ENCODE measurements around the gene CPT1A. TPM values are rescaled to one million over a fixed set of nuclear protein-coding genes. Genes with fewer than 3 reads are reported as not detected.

CPT1A gene
- total RNA-seq, 1 donor from 2014 or later, result 76.3 TPM

- DNase-seq (ENCODE audit: low spot score in 2 of 2), result no peak
- H3K9me3 ChIP-seq, result peaks cover 0 to 7% of the 10 kb centered on the region in 2 donors
- H3K27ac ChIP-seq, result no peak overlapping the region
- H3K27me3 ChIP-seq, result no peaks in the 10 kb centered on the region
- H3K4me1 ChIP-seq, result peaks cover 6 to 25% of the 10 kb centered on the region in 2 donors
- intact Hi-C loops (cut with DNase I), result no loop called here
- TF ChIP-seq CTCF (IDR thresholded peaks at IDR 0.05), result no peak
- H3K4me3 ChIP-seq, result no peak overlapping the region
- no peaks in the 10 kb centered on the region for H3K36me3 ChIP-seq
These were observed 25.4 kb upstream of the CPT1A start for GRCh38 chr11:68867066-68867465.

- Histone ChIP-seq H3K36me3 (no peaks in the 10 kb centered on the region), H3K4me1 (peaks cover 0 to 10% of the 10 kb centered on the region in 2 donors), H3K9me3 (peaks cover 0 to 7% of the 10 kb centered on the region in 2 donors), H3K27me3 (no peaks in the 10 kb centered on the region), H3K4me3 (no peak overlapping the region), H3K27ac (no peak overlapping the region)
- no peak for DNase-seq (ENCODE audit: low spot score in 2 of 2)
- intact Hi-C loops (cut with DNase I), result no loop called here
- no peak for TF ChIP-seq CTCF (IDR thresholded peaks at IDR 0.05)
These were observed 23.5 kb upstream of the CPT1A start for GRCh38 chr11:68865241-68865640.

GRCh38 chr11:68863553-68864265 lies 22.0 kb upstream of the CPT1A start:
- Histone ChIP-seq H3K9me3 (peaks cover 0 to 7% of the 10 kb centered on the region in 2 donors), H3K27ac (peak overlapping the region; percentile 32 to 36), H3K4me1 (peaks cover 0 to 5% of the 10 kb centered on the region in 2 donors), H3K27me3 (no peaks in the 10 kb centered on the region), H3K4me3 (no peak overlapping the region), H3K36me3 (no peaks in the 10 kb centered on the region)
- no peak for DNase-seq (ENCODE audit: low spot score in 2 of 2)
- intact Hi-C loops (cut with DNase I), result no loop called here
- no peak for TF ChIP-seq CTCF (IDR thresholded peaks at IDR 0.05)

- intact Hi-C loops (cut with DNase I), result no loop called here
- no peak for TF ChIP-seq CTCF (IDR thresholded peaks at IDR 0.05)
- H3K27me3 ChIP-seq, result no peaks in the 10 kb centered on the region
- peaks cover 0 to 7% of the 10 kb centered on the region in 2 donors for H3K9me3 ChIP-seq
- no peaks in the 10 kb centered on the region for H3K36me3 ChIP-seq
- DNase-seq (ENCODE audit: low spot score in 2 of 2), result no peak
- H3K27ac ChIP-seq, result no peak overlapping the region
- H3K4me1 ChIP-seq, result peaks cover 0 to 2% of the 10 kb centered on the region in 2 donors
- no peak overlapping the region for H3K4me3 ChIP-seq
These were observed 20.7 kb upstream of the CPT1A start for GRCh38 chr11:68862421-68862820.

GRCh38 chr11:68859123-68859522 lies 17.4 kb upstream of the CPT1A start:
- DNase-seq (ENCODE audit: low spot score in 2 of 2), result no peak
- intact Hi-C loops (cut with DNase I), result no loop called here
- TF ChIP-seq CTCF (IDR thresholded peaks at IDR 0.05), result no peak
- no peaks in the 10 kb centered on the region for H3K27me3 ChIP-seq
- no peaks in the 10 kb centered on the region for H3K36me3 ChIP-seq
- no peak overlapping the region for H3K4me3 ChIP-seq
- H3K4me1 ChIP-seq, result peaks cover 5 to 13% of the 10 kb centered on the region in 2 donors
- no peak overlapping the region for H3K27ac ChIP-seq
- peaks cover 0 to 5% of the 10 kb centered on the region in 2 donors for H3K9me3 ChIP-seq

Measured in ascending aorta (tissue), 2 donors.